ELR (cell line): ENCODE data around the gene FBLN5.
A peak's percentile ranks its signal among the peaks of the same experiment; 100 is the strongest.

Source experiments
- DNase-seq: peaks from one replicate; pipeline ENCODE4 v3.0.0-alpha.2; 2015; ENCODE audit warnings: low read depth

Gene FBLN5

GRCh38 chr14:91946622-91947474 lies 646 bp downstream of the FBLN5 start:
- peak; percentile 38 for DNase-seq

- DNase-seq, result peak; percentile 5
Measured at GRCh38 chr14:91945751-91946621, 1.5 kb downstream of the FBLN5 start.

- DNase-seq, result no peak
Measured at GRCh38 chr14:91942946-91943345, 4.5 kb downstream of the FBLN5 start.

GRCh38 chr14:91942128-91942527 lies 5.4 kb downstream of the FBLN5 start:
- no peak for DNase-seq

DNA sequence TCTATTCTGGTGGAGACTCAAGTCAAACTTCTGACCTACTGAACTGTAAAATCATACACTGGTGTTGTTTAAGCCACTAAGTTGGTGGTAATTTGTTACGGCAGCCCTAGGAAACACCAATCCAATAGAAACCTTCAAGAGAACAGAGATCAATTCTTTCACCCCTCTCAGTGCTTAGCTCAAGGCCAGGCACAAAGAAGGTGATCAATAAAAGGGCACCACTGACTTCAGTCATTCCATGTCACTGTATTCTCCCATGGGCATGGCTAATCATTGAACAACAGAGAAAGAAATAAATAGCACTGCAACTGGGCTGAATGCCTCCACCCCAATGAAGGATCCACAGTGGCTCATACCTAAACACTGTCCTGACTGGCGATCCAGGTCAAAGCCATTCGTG lies 7.3 kb downstream of the FBLN5 start:
- DNase-seq, result no peak

GRCh38 chr14:91935586-91935985 lies 11.9 kb downstream of the FBLN5 start:
- DNase-seq, result no peak

- DNase-seq, result no peak
Measured at GRCh38 chr14:91934554-91935285, 12.8 kb downstream of the FBLN5 start.

- no peak for DNase-seq
Measured at GRCh38 chr14:91931478-91932088, 15.9 kb downstream of the FBLN5 start.

DNA sequence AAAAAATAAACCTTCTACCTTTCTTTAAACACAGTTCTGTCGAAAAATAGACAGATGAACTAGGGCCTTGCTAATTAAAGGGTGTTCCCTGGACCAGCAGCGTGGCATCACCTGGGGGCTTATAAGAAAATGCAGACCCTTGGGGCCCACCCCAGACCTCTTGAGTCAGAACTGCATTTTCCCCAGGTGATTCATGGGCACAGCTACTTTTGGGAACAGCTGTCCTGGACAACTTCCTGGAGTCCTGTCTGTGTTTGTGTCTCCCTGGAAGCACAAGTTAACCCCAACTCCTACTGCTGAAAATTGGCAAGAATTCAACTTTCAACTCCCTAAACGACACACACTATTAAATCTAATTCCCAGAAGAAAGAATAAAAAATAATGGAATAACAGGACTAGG lies 17.8 kb downstream of the FBLN5 start:
- no peak for DNase-seq

- DNase-seq, result no peak
Measured at GRCh38 chr14:91927800-91928199, 19.7 kb downstream of the FBLN5 start.

GRCh38 chr14:91927191-91927590 lies 20.3 kb downstream of the FBLN5 start:
- DNase-seq, result no peak

DNA sequence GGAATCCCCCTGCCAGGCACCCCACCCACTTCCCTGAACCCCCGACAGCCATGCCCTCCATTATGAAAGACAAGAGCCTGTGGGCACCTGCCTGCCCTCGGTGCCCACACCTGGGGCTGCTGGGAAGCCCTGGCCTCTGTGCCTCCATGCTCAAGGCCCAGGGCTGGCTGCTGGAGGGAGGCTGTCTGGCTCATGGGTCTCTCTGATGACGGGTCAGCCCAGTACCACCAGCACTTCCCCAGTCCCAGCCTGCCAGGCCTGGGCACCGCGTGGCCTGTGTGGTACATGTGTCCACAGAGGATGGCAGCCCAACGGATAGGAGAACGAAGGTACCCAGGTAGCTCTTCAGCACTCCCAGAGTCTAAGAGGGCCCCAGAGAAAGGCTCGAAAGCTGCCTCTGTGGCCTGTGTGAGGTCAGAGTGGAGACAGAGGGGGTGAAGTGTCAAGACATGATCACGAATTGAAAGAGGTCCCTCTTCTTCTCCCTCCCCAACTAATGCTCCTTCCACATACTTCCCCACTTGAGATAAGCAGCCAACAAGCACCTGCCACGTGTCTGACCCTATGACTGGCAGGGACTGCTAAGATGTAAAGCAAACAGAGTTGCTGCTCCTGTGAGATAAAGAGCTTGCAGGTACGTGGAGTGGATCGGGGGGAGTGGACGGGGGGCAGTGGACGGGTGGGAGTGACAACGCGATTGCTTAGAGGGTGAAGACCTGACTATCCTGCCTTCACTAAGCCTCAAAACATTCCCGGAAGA lies 21.2 kb downstream of the FBLN5 start:
- DNase-seq, result no peak

DNA sequence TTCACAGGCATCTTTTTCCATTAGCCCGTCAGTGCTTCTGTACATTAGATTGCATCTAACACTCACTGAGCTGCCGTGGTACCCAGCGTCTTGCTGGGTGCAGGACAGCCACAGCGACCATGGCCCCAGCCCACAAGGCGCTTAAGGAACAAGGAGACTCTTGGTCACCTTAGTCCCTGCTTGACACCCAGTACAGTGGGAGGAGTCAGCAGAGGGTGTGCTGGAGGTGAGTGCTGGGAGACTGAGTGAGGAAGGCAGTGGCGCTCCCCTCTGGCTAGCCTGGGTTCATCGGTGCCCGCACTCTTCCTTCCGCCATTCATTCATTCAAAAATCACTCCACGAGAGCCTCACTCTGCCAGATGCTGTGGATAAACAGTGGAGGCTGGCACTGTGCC lies 21.8 kb downstream of the FBLN5 start:
- no peak for DNase-seq

DNA sequence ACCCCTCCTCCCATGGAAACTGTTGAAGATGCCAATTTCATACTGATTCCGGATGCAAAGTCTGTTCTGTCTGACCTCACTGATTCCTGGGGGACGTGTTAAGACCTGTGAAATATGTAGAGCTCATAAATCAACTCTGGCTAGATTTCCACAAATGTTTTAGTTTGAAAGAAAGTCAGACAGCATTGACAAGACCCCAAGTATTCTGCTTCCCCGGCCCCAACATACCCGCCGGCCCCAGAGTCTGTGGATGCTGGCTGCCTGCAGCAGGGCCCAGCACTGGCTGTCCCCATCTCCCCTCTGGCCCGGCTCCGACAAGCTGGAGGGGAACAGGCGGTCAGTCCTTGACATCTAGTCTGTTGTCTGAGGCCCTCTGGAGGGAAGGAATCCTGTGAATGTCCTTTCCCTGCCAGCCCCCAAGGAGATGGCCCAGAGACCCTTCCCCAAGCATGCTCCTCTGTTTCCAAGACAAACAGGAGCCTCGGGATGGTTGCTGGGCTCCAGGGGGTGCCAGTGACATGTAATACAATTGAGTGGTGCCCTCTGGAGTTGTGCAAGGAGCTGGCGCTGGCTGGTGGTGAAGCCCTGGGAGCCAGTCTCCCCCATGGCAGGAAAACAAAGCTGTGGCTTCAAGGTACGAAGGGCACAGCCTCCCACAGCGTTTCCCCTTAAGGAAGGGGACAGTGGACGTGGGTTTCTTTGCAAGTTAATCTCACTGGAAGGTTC lies 22.3 kb downstream of the FBLN5 start:
- DNase-seq, result no peak

DNA sequence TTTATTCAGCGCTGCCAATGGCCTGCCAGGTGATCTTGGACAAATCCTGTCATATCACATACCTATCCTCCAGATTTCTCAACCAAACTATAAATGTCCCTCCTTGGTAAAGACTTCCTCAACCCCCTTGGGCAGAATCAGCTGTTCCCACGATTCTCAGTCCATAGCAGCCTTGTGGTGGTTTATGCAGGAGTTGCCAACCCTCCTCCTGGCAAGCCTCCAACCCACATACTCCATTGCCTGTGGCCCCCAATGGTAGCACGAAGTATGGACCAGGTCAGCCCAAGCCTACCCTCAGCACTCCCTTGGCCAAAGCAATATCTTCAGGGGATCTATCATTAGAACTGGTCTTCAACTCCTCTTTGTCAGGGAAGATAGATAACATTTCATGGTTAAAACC lies 27.0 kb downstream of the FBLN5 start:
- no peak for DNase-seq

DNA sequence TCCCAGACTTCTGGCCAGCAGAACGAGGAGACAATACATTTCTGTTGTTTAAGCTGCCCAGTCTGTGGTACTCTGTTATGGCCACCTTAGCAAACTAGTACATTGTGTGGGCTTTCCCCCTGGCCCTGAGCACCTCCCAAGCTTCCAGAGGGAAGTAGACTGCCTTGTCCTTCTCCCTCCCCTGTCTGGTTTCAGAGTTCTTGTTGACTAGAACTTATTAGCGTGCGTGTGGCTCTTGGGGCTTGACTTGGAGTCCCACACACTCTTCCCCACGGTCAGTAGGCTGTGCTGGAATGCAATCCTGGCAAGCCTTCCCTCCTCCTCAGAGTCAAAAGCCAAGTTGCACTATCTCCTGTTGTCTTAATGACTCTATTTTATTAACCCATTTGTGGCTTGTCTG lies 27.7 kb downstream of the FBLN5 start:
- no peak for DNase-seq

DNA sequence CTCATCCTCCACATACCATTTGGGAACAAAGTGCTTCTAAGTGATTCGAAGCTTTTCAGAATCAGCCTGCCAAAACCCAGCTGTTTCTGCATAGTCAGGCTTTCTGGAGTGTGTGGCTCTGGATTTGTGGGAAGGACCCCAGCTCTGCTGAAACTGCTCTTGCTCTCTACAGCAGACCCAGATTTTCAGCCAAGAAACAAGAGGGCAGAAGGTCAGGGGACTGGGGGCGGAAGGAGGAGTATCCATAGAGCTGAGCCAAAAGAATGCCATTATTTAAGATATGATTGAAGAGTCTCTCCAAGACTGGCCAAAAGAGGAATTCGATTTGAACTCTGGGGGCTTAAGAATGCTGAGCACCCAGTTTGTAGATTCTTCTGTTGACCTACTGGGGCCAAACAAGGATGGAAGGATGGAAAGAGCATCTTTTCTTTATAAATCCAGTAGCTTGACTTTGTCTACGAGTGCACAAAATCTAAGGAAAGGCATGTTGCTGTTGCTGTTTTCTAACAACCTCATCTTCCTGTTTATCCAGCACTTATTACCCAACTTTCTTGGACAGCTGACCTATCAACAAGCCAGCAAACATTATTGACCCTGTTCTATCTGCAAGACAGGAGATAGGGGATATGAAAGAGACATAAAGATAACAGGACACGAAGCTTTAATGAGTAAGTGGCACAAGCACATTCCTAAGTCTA lies 29.2 kb downstream of the FBLN5 start:
- no peak for DNase-seq

GRCh38 chr14:91912035-91912434 lies 35.5 kb downstream of the FBLN5 start:
- DNase-seq, result no peak

DNA sequence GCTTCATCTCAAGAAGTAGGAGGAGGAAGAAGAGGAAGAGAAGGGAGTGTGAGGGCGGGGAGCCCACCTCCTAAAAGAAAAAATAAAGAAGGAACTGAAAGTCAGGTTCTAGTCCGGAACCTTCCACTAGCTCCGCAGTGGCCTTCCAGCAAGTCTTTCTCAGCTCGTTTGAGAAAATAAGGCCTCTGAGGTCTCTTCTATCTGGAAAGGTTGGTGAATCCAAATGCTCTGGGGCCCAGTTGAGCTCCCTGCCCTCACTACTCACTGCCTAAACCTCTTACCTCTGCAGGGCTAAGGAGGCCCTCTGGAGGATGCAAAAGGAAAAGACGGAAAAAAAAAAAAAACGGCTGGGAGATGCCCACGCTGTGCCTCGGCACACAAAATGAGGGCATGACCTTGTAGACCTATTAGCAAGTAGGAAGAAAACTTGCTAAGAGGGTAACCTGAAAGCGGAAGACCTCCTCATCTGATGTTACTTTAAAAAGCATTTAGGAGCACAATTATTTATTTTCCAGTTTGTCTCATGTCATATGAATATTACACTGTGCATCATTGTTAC lies 35.9 kb downstream of the FBLN5 start:
- peak; percentile 56 for DNase-seq

DNA sequence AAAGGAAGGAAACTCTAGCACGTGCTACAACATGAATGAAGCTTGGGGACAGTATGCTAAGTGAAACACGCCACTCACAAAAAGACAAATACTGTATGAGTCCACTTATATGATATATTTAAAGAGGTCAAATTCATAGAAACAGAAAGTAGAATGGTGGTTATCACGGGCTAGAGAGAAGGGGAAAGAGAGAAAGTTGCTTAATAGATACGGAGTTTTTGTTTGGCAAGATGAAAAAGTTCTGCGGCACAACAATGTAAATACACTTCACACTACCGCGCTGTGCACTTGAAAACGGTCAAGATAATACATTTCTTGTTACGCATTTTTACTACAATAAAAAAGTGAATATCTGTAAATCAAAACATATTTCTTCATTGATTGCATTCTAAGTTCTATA lies 37.3 kb downstream of the FBLN5 start:
- DNase-seq, result no peak
